K562 (cell line): Measurements from ENCODE around the gene MYO1H.
"Not testable (repeated sequence)": the region's sequence is repeated elsewhere in the genome, so short reads cannot be mapped to it uniquely, and the experiment has no call there.

Source experiments
- ARID2 ChIP-seq: fragments of 450-650 bp; IDR thresholded peaks from 2 replicates; pipeline ENCODE4 v1.6.1; 2017; ENCODE audit warnings: antibody characterized with exemption, mild to moderate bottlenecking
- ARID3A ChIP-seq: IDR thresholded peaks from 2 replicates; pipeline ENCODE4 v1.6.1; 2012; ENCODE audit warnings: low read depth, low read length, improper control_type of control experiment, borderline replicate concordance
- ATF2 ChIP-seq: sonication (generic); formaldehyde crosslinking; IDR thresholded peaks from 2 replicates; pipeline ENCODE4 v1.8.1; 2022; ENCODE audit warnings: missing genetic modification reagents
- CHD2 ChIP-seq: IDR thresholded peaks from 2 replicates; pipeline ENCODE4 v1.6.1; 2011; ENCODE audit warnings: low read depth, low read length
- CTCF ChIP-seq, 3 experiments: IDR thresholded peaks in 2 of 3; conservative IDR thresholded peaks in 1 of 3; 2 replicates each; pipeline ENCODE4 v1.5.1; 2011 to 2012; ENCODE audit warnings: low read length in 3 of 3, mild to moderate bottlenecking in 3 of 3, control low read depth in 2 of 3, improper control_type of control experiment in 1 of 3, inconsistent platforms in 1 of 3, low read depth in 1 of 3, mixed read lengths in 1 of 3, moderate library complexity in 1 of 3; ENCODE audit not compliant: insufficient read depth in 2 of 3
- HNRNPH1 ChIP-seq: fragments of 200-400 bp; formaldehyde crosslinking; optimal IDR thresholded peaks from 2 replicates; pipeline ENCODE3; 2017; ENCODE audit warnings: low read depth, mild to moderate bottlenecking, low read length, moderate library complexity
- MAFG ChIP-seq: fragments of 450-650 bp; conservative IDR thresholded peaks from 2 replicates; pipeline ENCODE4 v1.6.1; 2016; ENCODE audit warnings: missing genetic modification characterization, missing compliant biosample characterization
- SP1 ChIP-seq: sonication (generic); formaldehyde crosslinking; IDR thresholded peaks from 2 replicates; pipeline ENCODE4 v1.8.1; 2022; ENCODE audit warnings: mild to moderate bottlenecking, missing genetic modification reagents
- ZNF174 ChIP-seq: fragments of 250-450 bp; sonication (Bioruptor Pico); IDR thresholded peaks from 2 replicates; pipeline ENCODE4 v1.4.0; 2020; ENCODE audit warnings: mild to moderate bottlenecking
- ZNF274 ChIP-seq: IDR thresholded peaks from 2 replicates; pipeline ENCODE4 v1.6.1; 2011; ENCODE audit warnings: low read depth, mild to moderate bottlenecking, low read length, moderate library complexity, borderline replicate concordance
- ZNF395 ChIP-seq: fragments of 200-800 bp; sonication (Bioruptor generic); IDR thresholded peaks from 2 replicates; pipeline ENCODE4 v1.6.1; 2017; ENCODE audit warnings: missing genetic modification characterization, missing compliant biosample characterization

GRCh38 chr12:109439951-109440350 is 92.3 kb downstream of the MYO1H start:
- TF ChIP-seq ZNF395; ATF2 (CRISPR knock-in tag); MAFG; ZNF274; CTCF (IDR thresholded peaks at IDR 0.05 in 2 of 3, conservative IDR thresholded peaks at IDR 0.05 in 1 of 3; ENCODE audit: insufficient read depth in 2 of 3, low read depth in 1 of 3, low read length in 3 of 3); CHD2; ZNF174; SP1; HNRNPH1; ARID2; ARID3A: not testable (repeated sequence)
